ACHN (cell line): ENCODE results near the gene NGB.

ENCODE experiments used
- DNase-seq: peaks from one replicate; pipeline ENCODE4 v3.0.0-alpha.2; 2015
- in situ Hi-C: cut with HindIII; loops from 2 replicates; pipeline ENCODE4 v1.10.0; 2017; ENCODE audit warnings: low sequenced_read_pairs, low pct_ligation_motif_present, low pct_unique_long_range_greater_than_20kb

The NGB gene

GRCh38 chr14:77268989-77269600, 1.9 kb downstream of the NGB start:
- in situ Hi-C loops: no loop called here
- DNase-seq: no peak

DNA sequence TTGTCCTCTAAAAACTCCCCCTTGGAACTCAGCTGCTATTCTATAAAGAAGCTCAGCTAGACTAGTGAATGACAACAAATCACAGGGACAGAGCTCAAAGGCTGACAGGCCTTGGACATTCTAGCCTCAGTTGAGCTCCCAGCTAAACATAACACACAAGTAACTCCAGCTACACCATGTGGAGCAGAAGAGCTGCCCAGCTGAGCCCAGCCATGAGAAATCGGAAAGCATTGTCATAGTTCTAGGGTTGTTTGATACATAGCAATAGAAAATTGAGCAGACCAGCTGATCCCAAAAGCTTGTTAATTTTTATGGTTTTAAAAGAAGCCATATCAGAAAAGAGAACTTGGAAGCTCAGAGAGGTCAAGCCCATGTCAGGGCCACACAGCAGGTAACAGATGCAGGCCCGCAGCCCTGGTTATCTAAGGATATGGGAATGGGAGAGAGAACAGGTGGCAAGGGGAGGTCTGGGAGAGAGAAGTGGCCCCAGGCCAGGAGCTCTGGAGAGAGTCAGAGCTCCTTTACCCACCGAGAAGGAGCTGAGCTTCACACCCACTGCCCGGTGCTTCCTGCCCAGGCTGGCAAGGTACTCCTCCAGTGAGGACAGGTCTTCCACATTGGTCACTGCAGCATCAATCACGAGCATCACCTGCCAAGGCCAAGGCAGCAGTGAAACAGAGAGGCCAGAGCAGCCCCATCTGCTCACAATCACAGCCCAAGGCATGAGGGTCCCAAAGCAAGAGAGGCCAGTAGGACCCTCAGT, 2.9 kb downstream of the NGB start:
- in situ Hi-C loops: no loop called here
- DNase-seq: no peak

DNA sequence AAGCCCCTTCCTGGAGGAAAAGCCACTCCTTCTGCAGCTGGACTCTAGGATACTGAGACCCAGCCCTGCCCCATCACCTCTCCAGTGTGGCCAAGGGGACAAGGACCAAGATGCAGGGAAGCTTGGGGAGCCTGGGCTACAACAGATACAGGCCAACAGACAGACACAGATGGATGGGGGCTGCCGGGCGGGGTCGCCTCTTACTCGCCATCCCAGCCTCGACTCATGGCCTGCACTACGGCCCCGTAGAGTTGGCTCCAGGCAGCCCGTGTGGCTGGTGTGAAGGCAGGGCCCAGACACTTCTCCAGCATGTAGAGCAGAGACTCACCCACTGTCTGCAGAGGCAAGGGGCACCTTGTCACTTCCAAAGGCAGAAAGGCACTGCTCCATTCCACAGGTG, 4.7 kb downstream of the NGB start:
- DNase-seq: no peak
- in situ Hi-C loops: no loop called here

GRCh38 chr14:77265561-77266335, 5.3 kb downstream of the NGB start:
- DNase-seq: no peak

GRCh38 chr14:77265187-77265515, 5.9 kb downstream of the NGB start:
- in situ Hi-C loops: no loop called here
- DNase-seq: no peak

More at GRCh38 chr14:77265561-77266335, 5.3 kb downstream of the NGB start:
- in situ Hi-C loops: no loop called here

GRCh38 chr14:77264466-77265186, 6.4 kb downstream of the NGB start:
- in situ Hi-C loops: no loop called here
- no peak for DNase-seq

DNA sequence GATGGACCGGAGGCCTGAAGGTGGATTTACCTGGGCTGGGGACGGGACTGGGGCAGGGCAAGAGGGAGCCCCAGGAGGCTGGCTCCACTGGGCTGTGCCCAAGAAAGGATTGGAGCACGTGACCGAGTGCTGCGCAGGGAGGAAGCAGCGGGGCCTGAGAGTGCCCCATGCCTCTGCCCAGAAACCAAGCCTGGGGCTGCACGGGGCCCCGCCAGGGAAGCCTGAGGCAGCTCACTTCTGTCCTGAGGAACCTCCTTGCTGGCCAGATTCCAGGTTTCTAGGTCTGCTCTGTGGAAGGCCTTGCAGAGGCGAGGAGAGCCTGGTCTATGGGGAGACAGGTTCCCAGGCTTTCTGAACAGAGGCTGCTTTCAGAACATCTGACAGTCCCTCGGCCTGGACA, 10.4 kb downstream of the NGB start:
- in situ Hi-C loops: no loop called here
- DNase-seq: no peak

- DNase-seq: no peak
- in situ Hi-C loops: no loop called here
Measured at GRCh38 chr14:77260199-77260598, 10.8 kb downstream of the NGB start.

GRCh38 chr14:77259025-77259715, 11.8 kb downstream of the NGB start:
- DNase-seq: no peak
- in situ Hi-C loops: no loop called here

DNA sequence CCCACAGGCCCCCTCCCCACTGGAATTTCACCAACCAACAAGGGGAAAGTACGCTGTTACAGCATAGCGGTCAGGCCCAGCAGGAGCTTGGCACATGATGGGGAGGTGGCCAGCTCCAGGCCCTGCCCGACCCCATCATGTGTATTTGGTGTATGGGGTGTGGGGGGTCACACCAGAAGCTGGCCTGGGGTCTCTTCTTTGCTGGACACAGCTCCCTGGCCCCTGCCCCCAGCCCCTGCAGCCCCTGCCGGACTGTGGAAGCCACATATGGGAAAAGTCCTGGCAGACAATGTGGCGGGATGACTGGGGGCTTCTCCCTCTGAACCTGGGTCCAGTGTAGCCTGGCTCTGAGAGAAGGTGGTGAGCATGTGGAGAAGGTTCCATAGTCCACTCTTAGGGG, 12.4 kb downstream of the NGB start:
- in situ Hi-C loops: no loop called here
- DNase-seq: no peak

DNA sequence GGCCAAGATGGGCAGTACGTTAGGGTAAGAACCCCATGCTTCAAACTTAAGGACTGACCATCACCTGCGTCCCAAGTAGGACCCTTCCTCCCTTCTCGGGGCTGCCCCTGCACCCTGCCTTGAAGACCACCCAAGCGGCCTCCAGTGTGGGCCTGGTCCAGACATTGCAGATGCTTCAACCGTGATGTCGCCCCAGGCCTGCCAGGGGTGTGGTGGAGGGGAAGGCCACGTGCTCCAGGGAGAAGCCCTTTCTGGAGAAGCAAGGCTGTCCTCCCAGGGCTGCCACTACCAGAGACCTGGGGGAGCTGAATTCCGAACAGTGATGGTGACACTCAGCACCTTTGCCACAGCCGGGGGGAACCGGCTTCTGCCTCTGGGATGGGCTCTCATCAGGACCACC, 13.3 kb downstream of the NGB start:
- in situ Hi-C loops: no loop called here
- no peak for DNase-seq

- no peak for DNase-seq
- in situ Hi-C loops: no loop called here
Measured at GRCh38 chr14:77256694-77257093, 14.3 kb downstream of the NGB start.

DNA sequence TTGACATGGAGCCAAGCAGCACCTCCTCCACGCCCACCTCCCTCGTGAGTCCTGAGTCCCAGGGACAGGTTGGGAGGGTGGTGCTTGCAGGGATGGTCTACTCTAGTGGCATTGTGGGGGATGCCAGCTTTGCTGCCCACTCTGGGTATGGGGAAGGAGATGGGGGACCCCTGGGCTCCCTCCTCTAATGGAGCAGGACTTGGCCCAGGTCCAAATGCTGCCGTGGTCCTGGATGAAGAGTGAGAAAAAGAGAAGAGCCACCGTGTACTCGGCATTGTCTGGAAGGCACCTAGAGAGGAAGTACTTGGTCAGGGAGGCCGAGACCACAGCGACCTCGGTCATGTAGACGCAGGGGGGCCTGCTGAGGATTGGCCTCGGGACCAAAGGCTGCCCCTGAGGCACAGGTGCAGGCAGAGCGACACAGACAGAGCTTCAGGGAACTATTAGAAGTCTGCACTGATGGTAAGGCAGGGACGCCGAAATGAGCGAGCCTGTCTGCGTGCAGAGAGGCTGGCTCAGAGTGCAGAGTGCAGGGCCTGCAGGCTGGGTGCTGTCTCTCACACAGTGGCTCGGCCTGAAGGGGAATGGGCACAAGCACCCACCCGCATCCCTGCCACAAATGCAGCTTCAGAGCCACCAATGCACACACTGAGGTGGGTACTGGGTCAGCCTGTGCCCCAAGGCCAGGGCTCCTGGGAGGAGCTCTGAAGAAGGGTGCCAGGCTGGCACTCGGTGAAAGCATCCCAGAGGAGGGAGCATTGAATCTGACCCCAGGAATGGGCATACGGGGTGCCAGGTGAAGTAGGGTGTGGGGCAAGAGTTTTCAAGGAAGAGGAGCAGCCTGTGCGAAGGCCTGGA, 17.4 kb downstream of the NGB start:
- in situ Hi-C loops: no loop called here

GRCh38 chr14:77251870-77252269, 19.1 kb downstream of the NGB start:
- in situ Hi-C loops: no loop called here
- no peak for DNase-seq

More for the DNA sequence above, 17.4 kb downstream of the NGB start:
- DNase-seq: no peak

DNA sequence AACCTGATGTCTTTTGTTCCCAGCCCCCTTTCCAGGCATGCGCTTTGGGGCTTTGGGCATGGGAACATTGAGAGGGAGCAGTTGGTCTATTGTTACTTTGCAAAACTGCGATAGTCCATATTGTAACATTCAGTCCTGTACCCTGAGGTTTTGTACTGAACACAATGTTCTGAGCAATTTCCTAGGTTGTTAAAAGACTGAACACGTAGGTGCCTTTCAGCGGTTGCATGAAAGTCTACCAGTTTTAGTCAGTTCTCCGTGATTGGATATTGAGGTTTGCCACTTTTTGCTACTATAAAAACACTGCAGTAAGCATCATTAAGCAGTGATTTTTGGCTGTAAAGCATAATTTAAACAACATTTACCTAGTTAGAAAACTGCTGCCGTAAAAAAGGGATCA, 20.1 kb downstream of the NGB start:
- no peak for DNase-seq
- in situ Hi-C loops: no loop called here

- no peak for DNase-seq
- in situ Hi-C loops: no loop called here
Measured at GRCh38 chr14:77249286-77249685, 21.7 kb downstream of the NGB start.

DNA sequence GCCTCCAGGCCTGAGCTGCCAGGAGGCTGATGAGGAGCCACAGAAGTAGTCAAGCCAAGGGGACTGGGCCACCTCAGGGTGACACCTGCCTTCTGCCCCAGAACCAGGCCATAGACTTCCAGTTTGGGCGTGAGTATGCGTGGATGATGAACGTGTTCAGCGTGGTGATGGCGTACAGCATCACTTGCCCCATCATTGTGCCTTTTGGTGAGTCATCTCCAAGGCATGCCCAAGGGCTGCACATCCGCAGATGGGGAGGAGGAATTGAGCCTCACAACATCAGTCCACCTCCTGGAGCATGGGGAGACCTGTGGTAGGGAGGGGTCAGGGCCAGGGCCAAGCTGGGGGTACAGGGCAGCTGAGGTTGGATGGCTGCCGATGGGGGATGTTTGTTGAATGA, 22.3 kb downstream of the NGB start:
- in situ Hi-C loops: no loop called here
- no peak for DNase-seq

GRCh38 chr14:77246784-77247183, 24.2 kb downstream of the NGB start:
- in situ Hi-C loops: no loop called here
- DNase-seq: no peak
